Measurements from ENCODE around the gene CRACR2B.
A peak's percentile ranks its signal among the peaks of the same experiment; 100 is the strongest.

Gene CRACR2B

DNA sequence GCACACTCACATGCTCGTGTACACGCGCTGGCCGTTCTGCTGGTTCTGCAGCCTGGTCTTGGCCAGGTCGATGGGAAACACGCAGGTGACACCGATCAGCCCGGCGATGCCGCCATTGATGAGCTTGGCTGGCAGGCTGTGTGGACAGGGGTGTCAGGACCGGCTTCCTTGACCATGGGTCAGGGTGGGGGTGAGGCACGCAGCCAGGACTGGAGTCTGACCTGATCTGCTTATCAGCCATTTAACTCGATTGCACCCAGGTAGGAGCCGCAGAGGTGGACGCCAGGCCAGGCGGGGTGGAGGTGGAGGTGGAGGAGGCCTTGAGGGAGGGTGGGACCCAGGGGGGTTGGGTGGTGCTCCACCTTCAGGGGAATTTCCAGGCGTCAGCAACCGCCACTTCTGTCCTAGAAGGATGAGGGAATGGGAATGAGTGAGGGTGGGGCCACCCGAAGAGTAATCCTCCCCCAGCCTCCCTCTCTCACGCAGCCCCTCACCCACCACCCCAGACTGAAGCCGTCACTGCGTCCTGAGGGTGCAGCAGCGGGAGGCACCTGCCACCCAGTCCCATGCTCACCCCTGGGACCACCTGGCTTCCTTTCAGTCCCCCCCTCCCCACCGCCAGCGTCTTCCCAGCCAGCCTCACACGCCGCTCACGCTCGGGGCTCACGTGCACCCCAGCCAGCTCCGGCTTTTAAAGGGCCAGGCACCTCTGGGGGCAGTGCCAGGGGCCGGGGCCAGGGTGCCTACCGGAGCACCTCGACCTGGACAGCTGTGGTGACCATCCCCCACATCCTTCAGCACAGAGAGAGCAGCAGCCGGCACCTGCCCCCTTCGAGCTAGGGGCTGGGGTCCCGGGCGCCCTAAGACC lies 32.7 kb upstream of the CRACR2B start:
- no peak for DNase-seq (ENCODE audit: low read depth)

DNA sequence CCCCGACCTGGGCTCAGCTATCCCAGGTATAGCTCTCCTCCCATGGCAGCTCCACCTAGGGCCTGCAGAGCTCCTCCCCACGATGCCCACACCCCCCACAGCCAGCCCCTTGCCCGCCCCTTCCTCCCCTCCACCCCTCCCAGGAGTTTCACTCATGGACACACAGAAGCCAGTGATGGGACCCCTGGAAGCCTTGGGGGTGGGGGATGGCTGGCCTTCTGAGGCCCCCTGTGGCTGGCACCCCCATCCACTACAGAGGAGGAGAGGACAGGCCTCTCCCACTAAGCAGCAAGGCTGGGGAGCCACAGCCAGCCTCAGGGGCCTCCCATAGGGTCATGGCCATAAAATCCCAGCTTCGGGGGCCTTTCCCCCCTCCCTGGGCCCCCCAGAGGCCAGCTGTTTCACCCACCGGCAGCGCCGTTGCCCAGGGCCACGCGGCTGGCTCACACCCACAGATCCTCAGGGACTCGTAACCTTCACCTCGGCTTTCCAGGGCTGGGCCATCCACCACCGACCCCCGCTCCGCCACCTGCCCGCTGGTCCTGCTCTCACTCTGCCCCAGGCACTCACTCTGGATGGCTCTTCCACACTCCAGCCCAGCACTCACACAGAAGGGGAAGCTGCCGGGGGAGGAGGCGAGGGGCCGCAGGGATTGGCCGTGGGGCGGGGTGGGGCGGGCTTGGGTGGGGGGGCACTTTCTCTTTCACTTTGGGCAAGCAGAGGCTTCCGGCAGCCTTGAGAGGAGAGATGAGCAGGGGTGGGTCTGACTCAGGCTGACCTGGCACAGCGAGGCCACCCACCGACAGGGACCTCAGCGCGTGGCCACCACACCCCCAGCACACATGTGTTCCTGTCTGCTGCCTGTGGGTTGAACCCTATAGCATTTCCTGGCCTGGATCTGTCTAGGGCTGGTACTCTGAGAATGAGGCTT lies 31.8 kb upstream of the CRACR2B start:
- peak; percentile 85 for DNase-seq (ENCODE audit: low read depth)

DNA sequence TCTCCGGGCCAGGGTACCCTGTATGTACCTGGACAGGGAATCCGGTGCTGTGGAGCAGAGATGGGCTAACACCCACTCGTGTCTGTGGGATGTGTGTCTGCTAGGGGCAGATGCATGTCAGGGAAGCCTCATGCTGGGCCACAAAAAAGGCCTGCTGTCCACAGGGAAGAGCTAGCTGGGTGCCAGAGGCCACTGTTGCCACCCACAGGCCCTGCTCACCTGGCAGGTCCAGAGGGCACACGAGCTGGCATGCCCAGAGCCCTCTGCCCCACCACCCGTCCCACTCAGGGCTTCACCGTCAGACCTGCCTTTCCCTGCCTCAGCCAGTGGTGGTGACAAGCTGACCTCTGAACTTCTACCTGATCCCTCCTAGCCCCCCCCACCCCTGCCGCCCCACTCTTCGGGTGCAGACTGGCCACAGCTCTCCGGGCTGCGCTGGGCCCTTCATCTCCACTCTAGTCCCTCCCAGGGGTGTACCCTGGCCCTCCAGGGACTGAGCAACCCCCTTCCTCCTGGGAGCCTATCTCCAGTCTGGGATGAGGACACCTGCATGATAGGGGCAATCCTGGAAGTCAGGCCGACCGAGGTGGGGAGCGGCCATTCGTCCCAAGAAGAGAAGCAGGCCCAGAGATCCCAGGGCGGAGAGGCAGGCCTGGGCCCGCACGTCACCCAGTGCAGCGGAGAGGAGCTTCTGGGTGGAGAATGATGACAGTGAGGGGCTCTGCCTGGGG lies 31.0 kb upstream of the CRACR2B start:
- DNase-seq (ENCODE audit: low read depth) = no peak

DNA sequence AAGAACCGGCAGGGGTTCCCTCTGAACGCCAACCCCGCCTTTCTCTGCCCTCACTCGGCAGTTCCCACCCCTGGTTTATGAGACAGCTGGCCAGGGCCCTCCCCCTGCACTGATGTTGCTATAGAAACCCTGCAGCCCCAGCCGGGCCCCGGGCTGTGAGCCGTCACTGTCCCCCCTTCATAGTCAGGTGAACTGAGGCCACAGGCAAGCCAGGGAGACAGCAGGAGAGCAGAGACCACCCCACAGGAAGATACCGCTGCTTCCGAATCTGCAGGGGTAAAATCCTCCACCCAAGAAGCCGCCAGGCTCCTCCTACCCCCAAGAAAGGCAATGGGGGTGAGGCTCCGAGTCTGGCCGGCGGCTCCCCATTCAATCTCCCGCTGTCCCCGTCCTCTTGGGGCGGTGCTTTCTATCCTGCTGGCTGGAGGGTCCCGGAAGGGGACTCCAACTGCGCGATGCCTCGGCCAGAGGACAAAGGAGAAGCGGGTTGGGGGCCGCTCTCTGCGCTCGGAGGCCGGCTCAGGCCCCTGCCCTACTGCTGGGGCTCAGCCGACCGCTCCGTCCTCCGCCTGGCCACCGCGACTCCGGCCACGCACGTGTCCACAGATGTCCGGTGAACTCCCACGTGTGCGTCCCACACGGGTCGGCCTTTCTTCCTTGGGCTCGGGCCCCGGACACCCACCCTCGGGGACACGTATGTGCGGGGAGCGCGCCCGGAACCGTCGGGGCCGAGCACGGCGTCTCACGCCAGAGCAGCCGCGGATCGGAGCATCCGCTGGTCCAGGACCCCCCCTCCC lies 30.2 kb upstream of the CRACR2B start:
- peak; percentile 74 for DNase-seq (ENCODE audit: low read depth)

DNA sequence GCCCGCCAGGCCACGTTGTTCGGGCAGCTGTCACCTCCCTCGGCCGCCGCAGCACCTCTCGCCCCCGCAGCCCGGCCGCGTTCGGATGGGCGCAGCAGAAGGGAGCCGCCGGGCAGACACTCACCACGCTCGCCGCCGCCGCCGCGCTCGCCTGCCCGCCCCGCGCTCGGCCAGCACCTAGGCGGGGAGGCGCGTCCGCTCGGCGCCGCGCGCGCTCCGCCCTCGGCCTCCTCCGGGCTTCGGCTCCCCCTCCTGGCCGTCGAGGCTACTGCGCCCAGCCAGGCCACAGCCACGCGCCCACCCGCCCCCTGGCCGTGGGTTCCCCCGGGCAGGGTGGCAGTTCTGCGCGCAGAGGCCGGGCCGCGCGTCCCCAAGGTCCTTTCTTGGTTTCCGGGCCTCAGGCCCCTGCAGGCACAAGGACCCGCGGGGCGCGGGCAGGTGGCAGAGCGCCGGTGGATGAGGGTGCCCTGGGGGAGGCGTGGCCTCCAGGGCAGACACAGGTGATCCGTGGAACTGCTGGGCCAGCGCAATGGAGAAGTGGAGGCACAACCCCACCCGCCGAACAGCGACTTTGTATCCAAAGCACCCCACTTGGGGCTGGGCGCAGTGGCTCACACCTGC lies 29.5 kb upstream of the CRACR2B start, which contains the start of gene SLC25A22:
Gene SLC25A22, minus strand, starts transcription at position 189 of the 621 bp plus-strand sequence. CDS start 3,275 bp downstream, outside the sequence.
- peak; percentile 87 for DNase-seq (ENCODE audit: low read depth)

DNA sequence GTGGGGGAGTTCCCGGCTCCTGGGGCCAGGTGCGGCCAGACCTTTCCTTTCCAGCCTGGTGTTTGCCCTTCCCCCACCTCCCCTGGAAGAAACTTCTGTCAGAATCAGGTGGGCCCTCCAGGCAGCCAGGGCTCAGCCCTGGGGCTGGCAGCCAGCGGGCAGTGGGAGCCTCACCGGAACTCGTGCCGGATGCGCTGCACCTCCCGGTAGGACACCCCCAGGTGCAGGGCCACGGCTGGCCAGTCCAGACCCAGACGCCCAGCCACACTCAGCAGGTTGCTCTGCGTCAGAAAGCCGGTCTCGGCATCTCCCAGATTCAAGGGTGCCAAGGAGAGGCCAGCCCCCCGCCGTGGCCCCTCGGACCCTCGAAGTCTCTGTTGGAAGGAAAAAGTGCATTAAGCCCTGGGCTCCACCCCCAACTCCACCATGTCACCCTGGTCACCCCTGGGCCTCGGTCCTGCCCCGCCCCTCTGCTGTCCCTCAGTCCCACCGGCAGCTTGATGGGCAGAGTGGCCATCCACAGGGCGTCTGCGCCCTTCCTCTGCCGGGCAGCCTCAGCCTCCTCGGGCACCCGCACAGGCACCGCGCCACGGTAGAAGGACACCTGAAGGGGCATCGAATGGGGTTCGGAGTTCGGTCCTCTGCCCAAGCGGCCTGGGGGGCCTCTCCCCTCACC lies 27.9 kb upstream of the CRACR2B start:
- DNase-seq (ENCODE audit: low read depth) = no peak

DNA sequence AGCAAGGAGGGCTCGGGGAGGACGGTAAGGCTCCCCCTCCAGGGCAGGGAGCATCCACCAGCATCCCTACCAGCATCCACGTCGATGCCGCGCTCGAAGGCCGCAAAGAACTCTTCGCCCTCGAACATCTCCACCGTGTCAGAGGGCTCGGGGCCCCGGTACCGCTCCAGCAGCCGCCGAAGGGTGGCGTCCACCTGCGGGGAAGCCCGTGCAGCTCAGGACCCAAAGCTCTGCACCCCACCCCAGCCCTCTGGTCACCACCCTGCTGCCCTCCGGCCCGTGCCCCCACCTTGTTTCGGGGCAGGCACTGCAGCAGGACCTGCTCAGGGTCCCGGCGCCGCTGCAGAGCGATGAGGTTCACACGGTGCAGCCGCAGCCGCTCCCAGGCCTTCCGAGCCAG lies 27.2 kb upstream of the CRACR2B start:
- no peak for DNase-seq (ENCODE audit: low read depth)

DNA sequence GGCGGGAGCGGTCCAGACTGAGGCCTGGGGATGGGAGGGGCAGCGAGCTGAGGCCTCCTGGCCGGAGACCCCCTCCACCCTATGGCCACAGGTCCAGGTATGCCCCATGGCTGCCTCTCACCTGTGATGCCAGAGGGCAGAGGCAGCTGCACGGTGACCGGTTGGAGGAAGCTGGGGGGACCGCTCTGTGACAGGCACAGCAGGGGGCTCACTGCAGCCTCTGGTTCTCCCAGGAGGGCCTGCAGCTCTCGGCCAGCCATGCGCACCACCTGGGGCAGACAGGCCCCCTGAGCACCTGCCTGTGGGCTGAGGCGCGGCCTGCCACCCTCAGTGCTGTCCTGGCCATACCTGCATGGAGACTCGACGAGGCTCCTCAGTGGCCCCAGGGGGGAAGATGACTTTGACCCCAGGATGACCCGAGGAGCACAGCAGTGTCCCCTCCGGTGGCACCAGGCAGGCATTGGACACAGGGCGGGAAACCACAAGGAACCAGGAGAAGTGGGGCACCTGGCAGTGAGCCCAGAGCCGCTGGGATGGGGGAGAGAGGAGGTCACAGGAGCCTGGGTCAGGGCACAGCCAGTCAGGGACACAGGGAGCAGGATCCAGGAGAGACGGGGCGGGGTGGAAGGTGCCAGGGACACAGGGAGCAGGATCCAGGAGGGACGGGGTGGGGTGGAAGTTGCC lies 26.5 kb upstream of the CRACR2B start:
- DNase-seq (ENCODE audit: low read depth) = no peak

DNA sequence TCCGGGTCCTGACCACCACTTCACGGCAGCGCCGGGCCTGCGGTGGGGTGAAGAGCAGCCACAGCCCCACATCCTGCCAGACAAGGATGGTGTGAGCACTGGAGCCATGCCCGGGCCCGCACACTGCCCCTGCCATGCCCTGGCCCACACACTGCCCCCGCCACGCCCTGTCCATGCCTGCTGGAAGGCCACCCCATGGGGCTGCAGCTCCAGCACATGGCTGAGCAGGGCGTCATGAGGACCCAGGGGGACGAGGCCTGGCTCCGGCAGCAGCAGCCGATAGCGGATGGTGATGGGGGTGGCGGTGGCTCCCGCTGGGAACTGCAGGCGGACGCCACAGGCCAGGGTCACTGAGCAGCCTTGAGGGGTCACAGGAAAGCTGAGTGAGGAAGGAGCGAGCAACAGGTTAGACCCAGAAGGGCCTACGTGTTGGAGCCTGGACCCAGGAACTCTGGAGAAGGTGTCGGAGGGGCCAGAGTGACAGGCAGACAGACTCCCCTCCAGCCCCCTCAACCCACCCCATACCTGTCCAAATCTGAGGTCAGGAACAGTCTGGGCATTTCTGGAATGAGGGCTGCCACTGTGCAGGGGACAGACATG lies 25.6 kb upstream of the CRACR2B start:
- DNase-seq (ENCODE audit: low read depth) = no peak

DNA sequence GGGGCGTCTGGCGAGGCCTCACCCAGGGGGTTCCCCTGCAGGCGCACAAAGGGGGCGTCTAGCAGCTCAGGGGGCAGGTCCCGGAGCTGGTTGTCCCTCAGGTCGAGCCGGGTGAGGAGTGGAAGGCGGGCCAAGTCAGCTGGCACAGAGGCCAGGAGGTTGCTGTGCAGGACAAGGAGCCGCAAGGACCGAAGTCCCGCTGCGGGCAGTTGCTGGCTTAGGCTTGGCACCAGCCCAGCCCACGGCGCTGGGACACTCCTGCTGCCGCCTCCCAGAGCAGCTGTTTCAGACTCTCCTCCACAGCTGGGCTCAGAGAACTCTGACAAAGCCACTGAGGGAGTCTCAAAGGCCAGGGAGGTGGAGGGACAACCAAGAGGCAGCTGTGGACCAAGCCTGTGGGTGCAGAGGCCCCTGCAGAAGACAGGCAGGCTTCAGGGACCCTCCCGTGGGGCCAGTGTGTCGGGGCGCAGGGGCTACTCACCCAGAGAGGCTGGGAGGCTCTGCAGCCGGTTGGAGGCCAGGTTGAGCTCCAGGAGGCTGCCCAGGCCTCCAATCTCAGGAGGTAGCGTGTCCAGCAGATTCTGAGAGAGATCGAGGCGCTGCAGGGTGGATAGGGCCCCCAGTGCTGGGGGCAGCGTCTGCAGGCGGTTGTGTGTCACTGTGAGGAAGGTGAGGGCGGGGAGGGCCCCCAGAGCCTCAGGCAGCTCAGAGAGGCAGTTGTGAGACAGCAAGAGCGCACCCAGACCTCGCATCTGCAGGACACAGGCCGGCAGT lies 24.8 kb upstream of the CRACR2B start:
- no peak for DNase-seq (ENCODE audit: low read depth)

DNA sequence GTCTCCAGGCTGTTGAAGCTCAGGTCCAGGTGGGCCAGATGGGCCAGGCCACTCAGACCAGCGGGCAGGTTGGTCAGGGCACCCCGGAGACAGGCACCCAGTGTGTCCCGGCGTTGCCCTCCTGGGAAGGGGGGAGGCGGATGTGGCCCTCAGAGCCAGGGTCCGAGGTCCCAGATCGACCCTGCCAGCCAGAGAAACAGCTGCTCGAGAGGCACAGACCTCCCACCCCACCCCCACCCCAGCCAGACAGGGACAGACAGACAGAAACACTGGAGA lies 24.3 kb upstream of the CRACR2B start:
- no peak for DNase-seq (ENCODE audit: low read depth)

DNA sequence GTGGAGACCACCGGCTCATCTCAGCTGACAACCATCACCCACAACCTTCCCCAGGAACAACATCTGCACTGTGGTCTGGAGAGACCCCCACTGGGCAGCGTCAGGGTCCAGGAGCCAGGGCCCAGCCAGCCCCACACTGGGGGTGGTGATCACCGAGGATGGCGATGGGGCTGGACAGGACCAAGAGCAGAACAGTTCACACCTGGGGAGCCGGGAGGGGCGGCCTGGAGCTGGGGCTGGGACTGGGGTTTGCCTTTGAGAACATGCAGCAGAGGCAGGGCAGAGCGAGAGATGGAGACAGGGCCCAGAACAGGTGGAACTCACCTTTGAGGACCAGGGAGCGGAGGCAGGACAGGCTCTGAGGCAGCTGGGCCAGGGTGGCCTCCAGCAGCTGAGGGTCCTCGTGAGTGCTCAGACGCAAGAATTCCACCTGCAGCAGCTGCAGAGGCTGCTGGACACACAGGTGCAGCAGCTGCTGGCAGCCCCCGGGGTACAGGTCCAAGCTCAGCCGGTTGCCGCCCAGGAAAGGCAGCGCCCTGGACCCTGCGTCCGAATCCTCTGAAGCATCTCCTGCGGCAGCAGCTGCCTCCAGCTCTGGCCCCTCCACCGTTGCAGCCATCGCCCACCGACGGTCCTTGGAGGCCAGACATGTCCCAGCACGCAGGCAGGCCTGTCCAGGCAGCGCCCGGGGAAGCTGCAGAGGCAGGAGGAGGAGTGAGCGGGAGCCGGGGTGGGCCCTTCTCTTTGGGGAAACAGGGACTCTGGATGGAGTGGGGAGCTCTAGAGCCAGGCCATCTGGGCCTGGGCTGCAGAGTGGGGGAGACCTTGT lies 23.7 kb upstream of the CRACR2B start:
- no peak for DNase-seq (ENCODE audit: low read depth)

DNA sequence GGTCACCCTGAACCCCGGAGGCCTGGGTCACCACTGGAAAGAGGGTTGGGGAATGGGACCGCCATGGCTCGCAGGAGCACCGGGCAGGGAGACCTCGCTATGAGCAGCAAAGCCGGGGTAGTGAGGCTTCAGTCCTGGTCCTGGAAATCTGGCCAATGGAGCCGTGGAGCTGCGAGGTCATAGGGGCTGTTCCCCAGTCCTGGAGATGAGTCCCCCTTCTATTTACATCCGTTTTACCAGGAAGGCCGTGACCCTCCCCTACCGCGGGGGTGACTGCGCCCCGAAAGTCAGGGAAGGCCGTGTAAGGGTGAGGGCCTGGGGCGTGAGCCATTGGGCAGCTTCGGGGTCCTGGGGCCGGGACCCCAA lies 23.1 kb upstream of the CRACR2B start:
- DNase-seq (ENCODE audit: low read depth) = no peak

DNA sequence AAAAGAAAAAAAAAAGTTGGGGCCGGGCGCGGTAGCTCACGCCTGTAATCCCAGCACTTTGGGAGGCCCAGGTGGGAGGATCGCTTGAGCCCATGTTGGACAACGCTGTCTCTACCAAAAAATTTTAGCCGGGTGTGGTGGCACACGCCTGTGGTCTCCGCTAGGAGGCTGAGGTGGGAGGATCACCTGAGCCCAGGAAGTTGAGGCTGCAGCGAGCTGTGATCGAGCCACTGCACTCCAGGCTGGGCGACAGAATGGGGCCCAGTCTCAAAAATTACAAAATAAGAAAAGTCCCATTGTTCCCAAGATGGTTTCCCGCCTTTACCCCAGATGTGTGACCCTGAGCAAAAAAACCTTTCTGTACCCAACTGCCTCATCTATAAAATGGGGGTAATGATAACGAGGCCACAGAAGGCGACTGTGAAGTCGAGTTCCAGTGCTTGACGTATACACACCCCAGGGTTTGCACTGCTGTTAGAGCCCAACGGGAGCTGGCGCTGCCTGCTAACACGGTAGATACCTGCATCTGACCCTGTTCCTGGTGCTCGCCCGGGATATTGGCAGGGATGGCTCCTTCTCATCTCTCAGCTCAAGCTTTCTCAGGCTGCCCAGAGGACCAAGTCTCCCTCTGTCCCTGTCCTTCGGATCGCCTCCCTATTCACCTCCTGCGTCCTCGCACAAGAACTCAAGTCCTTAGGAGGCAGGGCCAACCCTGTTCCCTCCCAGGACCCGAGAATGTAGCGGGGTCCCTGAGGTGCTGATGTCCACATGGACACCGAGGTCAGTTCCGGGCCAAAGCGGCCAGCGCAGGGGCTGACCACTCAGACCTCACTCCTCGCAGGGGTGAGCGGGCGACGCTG lies 19.1 kb upstream of the CRACR2B start:
- no peak for DNase-seq (ENCODE audit: low read depth)

DNA sequence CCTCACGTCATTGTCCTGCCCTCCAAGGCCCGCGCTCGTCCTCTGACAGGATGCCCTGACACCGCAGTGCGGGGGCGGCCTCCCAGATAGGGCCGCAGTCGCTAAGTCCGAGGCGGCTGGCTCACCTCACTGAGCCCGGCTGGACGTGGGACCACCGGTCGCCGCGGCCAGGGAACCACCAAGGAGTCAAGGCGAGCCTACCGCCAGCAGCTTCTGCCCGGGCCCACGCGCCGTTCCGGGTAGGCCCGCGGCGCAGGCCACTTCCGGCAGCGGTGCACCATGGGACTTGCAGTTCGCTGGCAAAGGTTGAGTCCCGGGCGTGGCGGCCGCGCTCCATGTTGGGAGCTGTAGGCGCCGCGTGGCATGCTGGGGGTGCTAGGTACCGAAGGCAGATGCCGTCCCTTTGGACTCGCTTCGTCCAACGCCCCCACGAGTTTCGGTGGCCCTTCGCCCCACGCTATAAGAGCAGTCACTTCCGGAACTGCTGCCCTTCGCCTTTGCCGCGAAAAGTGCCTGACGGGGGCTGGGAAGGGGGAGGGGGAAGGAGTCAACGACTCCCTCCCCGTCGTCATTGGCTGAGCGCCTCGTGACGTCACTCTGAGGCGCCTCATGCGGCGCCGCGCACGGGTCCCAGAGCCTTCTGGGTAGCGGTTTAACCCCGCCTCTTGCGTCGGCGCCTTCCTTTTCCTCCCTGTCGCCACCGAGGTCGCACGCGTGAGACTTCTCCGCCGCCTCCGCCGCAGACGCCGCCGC lies 18.3 kb upstream of the CRACR2B start, which contains the start of gene RPLP2:
Gene RPLP2, plus strand, starts transcription at position 681 of the 753 bp plus-strand sequence. CDS start 268 bp downstream, outside the sequence.
- peak; percentile 98 for DNase-seq (ENCODE audit: low read depth)

DNA sequence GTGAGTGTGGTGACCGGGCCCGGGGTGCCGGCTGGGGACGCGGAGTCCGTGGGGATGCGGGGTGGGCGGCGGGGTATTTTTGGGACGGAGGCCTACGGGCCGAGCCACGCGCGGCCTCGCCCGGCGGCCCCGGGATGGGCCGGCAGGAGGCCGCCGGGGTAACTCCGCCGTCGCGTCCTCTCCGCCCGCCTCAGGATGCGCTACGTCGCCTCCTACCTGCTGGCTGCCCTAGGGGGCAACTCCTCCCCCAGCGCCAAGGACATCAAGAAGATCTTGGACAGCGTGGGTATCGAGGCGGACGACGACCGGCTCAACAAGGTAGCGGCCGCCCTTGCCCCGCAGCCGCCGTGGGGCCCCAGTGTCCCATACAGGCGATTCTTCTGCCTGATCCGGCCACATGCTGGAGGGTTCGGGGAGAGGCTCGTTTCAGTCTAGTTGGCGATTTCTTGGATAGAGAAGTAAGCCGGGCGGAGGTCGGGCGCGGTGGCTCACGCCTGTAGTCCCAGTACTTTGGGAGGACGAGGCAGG lies 17.6 kb upstream of the CRACR2B start:
- no peak for DNase-seq (ENCODE audit: low read depth)

Data from activated T-cell treated with anti-CD3 and anti-CD28 coated beads for 48 hours (primary cell).